ENCODE measurements around the gene HSD11B1L.
"Not testable (repeated sequence)": the region's sequence is repeated elsewhere in the genome, so short reads cannot be mapped to it uniquely, and the experiment has no call there.

HSD11B1L gene

GRCh38 chr19:5703819-5704818 is 23.3 kb downstream of the HSD11B1L start:
- DNase-seq = no peak

- no peak for DNase-seq
These were observed 24.7 kb downstream of the HSD11B1L start for GRCh38 chr19:5705552-5705951.

DNA sequence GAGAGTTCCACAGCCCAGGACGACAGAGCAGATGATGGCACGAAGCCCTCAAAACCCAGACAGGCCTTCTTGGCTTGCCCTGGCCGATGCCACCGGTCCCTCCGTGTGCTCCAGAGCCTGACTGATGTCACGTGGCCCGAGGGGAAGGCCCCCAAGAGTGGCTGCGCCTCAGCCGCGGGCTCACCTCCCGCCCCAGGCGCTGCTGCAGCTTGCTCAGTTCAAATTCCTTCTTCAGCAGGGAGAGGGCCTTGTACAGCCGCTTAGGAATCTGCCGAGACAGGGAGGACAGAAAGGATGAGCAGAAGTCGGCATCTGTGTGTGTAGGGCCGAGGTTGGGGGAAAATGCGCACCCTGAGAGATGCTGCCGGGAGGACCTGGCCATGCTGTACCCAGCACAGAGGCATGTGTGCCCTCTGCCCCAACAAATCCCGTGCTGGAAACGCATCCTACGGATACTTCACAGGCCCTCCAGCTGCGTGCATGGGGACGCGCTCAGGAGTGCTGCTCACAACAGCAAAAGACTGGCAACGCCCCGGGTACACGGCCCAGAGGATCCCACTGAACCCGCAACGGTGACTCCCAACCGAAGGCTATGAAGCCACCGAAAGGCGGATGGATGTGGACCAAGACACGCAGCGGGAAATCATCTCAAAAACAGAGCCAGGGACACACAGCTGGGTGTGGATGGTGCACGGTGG is 26.2 kb downstream of the HSD11B1L start:
- DNase-seq = no peak

GRCh38 chr19:5707576-5708575 is 27.0 kb downstream of the HSD11B1L start:
- no peak for DNase-seq

- no peak for DNase-seq
These were observed 30.2 kb downstream of the HSD11B1L start for GRCh38 chr19:5711025-5711424.

- DNase-seq = no peak
These were observed 30.9 kb downstream of the HSD11B1L start for GRCh38 chr19:5711713-5712161.

DNA sequence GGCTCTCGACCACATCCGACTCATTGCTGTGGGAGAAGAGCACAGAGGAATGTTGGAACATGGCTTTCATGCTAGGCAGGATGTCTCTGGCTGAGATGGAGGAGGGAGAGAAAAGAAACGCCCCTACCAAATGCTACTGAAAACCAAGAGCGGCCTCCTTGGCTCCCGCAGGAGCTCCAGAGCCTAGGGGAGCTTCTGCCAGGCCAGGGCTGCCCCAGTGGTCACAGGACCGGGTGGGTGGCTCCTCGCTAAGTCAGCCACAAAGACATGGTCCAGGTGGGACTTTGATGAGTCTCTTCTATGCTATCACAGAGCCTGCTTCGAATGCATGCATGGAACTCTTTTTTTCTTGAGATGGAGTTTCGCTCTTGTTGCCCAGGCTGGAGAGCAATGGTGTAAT is 32.4 kb downstream of the HSD11B1L start:
- no peak for DNase-seq

- no peak for DNase-seq
These were observed 34.0 kb downstream of the HSD11B1L start for GRCh38 chr19:5714816-5715215.

- DNase-seq = no peak
These were observed 36.5 kb downstream of the HSD11B1L start for GRCh38 chr19:5717215-5717935.

DNA sequence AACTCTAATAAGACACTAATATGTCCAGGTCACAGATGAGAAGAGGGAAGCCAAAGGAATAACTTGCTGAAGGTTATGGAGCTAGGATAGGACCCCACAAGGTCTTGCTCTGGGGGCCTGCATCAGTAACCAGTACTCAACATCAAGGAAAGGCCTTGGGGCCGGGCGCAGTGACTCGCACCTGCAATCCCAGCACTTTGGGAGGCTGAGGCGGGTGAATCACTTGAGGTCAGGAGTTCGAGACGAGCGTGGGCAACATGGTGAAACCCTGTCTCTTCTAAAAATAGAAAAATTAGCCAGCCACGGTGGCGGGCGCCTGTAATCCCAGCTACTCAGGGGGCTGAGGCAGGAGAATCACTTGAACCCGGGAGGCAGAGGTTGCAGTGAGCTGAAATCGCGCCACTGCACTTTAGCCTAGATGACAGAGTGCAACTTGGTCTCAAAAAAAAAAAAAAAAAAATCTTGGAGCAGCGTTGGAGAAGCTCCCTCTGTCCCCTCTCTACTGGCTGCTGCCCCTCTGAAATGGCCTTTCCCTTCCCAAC is 37.3 kb downstream of the HSD11B1L start:
- DNase-seq = peak; percentile 47 to 54

- peak; percentile 40 to 57 for DNase-seq
These were observed 37.9 kb downstream of the HSD11B1L start for GRCh38 chr19:5718579-5719273.

DNA sequence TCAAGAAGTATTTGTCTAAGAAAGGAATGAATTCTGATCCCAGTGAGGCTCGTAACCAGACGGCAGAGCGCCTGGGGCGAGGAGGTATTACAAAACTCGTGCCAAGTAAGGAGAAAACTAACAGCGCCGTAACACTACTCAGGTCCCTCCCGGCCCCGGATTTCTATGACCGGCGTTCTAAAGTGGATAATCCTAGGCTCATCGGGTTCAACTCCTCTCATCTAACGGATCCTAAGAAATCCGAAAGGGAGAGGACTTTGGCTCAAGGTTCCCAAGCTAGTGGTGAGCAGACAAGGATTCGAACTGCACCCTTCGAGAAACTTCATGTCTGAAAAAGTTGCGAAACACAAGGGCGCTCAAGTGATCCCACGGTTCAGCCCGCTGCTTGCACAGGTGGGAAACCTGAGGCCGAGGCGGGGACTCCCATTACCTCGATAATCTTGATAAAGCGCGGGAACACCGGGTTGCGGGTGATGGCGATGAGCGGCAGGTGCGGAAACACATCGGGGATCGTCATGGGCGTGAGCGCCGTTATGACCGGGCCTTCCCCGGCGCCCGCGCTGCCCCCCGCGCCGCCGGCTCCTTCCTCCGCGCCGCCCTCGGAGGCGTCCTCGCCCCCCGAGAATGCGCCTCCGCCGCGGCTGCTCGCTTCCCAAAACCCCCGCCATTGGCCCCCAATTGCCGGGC is 38.6 kb downstream of the HSD11B1L start:
- DNase-seq = peak in 1 of 2 donors; percentile 30

DNA sequence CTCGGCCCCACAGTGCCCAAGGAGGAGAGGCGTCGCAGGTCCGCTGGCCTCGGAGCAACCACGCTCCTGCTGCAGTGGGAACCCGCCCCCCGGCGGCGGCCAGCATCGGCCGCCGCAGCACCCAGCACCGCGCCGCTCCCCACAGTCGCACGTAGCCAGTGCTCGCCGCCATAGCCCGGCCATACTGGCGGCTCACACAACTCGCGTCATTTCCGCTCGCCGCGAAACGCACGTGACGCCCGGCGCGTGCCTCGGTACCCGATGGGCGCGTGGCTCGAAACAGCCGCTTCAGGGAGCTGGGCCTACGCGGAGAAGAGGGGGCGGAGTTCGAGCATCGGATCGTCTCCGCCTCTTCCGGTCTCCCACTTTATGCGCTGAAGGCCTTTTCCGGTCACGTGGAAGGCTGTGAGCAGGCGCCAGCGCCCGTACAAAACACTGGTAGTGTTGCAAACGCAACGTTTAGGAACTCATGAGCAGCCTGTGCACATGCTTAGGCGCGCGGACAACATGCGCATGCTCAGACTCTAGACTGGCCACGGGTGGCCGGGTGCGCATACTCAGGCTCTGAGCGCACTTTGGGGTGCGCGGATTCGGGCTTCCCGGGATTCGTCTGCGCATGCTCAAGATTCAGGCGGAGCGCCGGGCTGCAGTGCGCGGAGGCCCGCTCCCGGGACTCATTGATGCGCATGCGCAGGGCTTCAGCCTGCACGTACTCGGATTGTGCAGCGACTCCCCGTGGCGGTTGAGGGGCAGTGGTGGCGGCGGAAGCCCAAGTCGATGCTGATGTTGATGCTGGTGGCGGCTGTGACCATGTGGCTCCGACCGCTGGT is 39.3 kb downstream of the HSD11B1L start, which contains the start of the genes CATSPERD and LONP1:
Gene CATSPERD (plus strand): TSS at position 677 of the 830 bp plus-strand sequence. CDS start 101 bp downstream, at position 778.
Gene LONP1 (minus strand): TSS at position 186 of the 830 bp plus-strand sequence. CDS start 14 bp downstream, at position 172.
- peak; percentile 97 to 98 for DNase-seq

- no peak for DNase-seq
These were observed 46.7 kb downstream of the HSD11B1L start for GRCh38 chr19:5727453-5728050.

DNA sequence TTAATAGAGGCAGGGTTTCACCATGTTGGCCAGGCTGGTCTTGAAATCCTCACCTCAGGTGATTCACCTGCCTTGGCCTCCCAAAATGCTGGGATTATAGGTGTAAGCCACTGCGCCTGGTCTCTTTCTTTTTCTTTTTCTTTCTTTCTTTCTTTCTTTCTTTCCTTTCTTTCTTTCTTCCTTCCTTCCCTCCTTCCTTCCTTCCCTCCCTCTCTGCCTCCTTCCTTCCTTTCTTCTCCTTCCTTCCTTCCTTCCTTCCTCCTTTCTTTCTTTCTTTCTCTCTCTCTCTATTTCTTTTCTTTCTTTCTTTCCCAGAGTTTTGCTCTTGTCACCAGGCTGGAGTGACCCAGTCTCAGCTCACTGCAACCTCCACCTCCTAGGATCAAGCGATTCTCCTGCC is 52.3 kb downstream of the HSD11B1L start:
- not testable (repeated sequence) for DNase-seq

All from stimulated activated CD4-positive, alpha-beta T cell treated with anti-CD3 and anti-CD28 coated beads, Interleukin-2, amount 100 ng/mL, for 48 hours (primary cell).